ENCODE data around the gene SENP5.
A peak's percentile ranks its signal among the peaks of the same experiment; 100 is the strongest.

Gene SENP5

GRCh38 chr3:196920733-196921132 is 53.0 kb downstream of the SENP5 start:
- Histone ChIP-seq H3K9ac (ENCODE audit: low read depth, low read length) (no peak overlapping the region), H3K4me3 (ENCODE audit: low read length) (no peak overlapping the region), H3K4me1 (ENCODE audit: control insufficient read depth, insufficient read depth, low read length) (no peaks in the 10 kb centered on the region), H3K27me3 (ENCODE audit: control insufficient read depth, insufficient read depth, low read length) (no peaks in the 10 kb centered on the region), H3K9me3 (replicated peaks; ENCODE audit: low read length) (no peaks in the 10 kb centered on the region), H3K4me2 (ENCODE audit: low read length) (no peak overlapping the region), H3K36me3 (ENCODE audit: insufficient read depth, low read length) (peaks cover 14% of the 10 kb centered on the region)

DNA sequence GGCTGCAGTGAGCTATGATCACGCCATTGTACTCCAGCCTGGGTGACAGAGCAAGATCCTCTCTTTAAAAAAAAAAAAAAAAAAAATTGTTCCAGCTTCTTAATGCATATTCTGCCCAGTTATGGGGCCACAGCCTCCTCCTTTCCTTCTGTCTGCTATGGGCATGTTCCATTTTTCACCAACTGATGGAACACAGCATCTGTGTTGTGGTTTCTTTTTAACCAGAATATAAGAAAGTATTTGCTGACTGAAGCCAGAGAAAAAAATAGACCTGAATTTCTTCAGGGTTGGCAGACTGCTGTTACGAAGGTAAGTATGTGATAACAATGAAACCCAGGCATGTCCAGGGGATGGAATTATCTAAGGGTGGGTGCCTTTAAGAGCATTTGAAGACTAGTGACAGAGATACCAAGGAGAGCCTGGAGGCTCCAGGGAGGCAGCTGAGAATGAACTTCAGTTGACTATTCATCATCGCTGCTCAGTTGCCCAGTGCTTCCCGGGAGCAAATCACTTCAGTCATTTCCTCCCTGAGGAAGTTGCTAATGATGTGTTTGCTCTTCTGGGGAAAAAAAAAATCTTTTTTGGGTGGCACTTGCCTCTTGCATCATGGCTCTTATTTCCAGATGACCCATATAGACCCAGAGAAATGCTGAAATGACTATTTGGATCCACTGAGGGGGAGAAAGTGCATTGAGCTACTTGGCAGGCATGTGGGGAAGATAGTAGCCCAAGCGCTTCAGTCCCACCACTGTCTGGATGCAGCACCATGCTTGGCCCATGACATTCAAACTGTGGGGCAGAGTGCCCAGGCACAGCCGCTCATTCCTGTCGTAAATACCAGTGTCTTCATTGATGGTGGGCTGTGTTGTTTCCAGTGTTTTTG is 60.1 kb downstream of the SENP5 start:
- Histone ChIP-seq H3K4me2 (ENCODE audit: low read length) (no peak overlapping the region), H3K27me3 (ENCODE audit: control insufficient read depth, insufficient read depth, low read length) (no peaks in the 10 kb centered on the region), H3K4me3 (ENCODE audit: low read length) (no peak overlapping the region), H3K36me3 (ENCODE audit: insufficient read depth, low read length) (peaks cover 51% of the 10 kb centered on the region), H3K9ac (ENCODE audit: low read depth, low read length) (no peak overlapping the region), H3K4me1 (ENCODE audit: control insufficient read depth, insufficient read depth, low read length) (no peaks in the 10 kb centered on the region), H3K9me3 (replicated peaks; ENCODE audit: low read length) (no peaks in the 10 kb centered on the region)

GRCh38 chr3:196931157-196931556 is 63.4 kb downstream of the SENP5 start:
- Histone ChIP-seq H3K9me3 (replicated peaks; ENCODE audit: low read length) (no peaks in the 10 kb centered on the region), H3K4me2 (ENCODE audit: low read length) (no peak overlapping the region), H3K27me3 (ENCODE audit: control insufficient read depth, insufficient read depth, low read length) (no peaks in the 10 kb centered on the region), H3K4me1 (ENCODE audit: control insufficient read depth, insufficient read depth, low read length) (no peaks in the 10 kb centered on the region), H3K36me3 (ENCODE audit: insufficient read depth, low read length) (peaks cover 67% of the 10 kb centered on the region), H3K4me3 (ENCODE audit: low read length) (no peak overlapping the region), H3K9ac (ENCODE audit: low read depth, low read length) (no peak overlapping the region)

GRCh38 chr3:196931828-196932587 is 64.3 kb downstream of the SENP5 start:
- H3K4me1 ChIP-seq (ENCODE audit: control insufficient read depth, insufficient read depth, low read length) = no peaks in the 10 kb centered on the region
- peaks cover 76% of the 10 kb centered on the region for H3K36me3 ChIP-seq (ENCODE audit: insufficient read depth, low read length)
- no peak overlapping the region for H3K9ac ChIP-seq (ENCODE audit: low read depth, low read length)
- no peak overlapping the region for H3K4me2 ChIP-seq (ENCODE audit: low read length)
- no peaks in the 10 kb centered on the region for H3K27me3 ChIP-seq (ENCODE audit: control insufficient read depth, insufficient read depth, low read length)
- no peaks in the 10 kb centered on the region for H3K9me3 ChIP-seq (replicated peaks; ENCODE audit: low read length)
- H3K4me3 ChIP-seq (ENCODE audit: low read length) = no peak overlapping the region

GRCh38 chr3:196932600-196932999 is 64.9 kb downstream of the SENP5 start:
- Histone ChIP-seq H3K4me2 (ENCODE audit: low read length) (no peak overlapping the region), H3K9ac (ENCODE audit: low read depth, low read length) (no peak overlapping the region), H3K9me3 (replicated peaks; ENCODE audit: low read length) (no peaks in the 10 kb centered on the region), H3K4me3 (ENCODE audit: low read length) (no peak overlapping the region), H3K36me3 (ENCODE audit: insufficient read depth, low read length) (peaks cover 76% of the 10 kb centered on the region), H3K4me1 (ENCODE audit: control insufficient read depth, insufficient read depth, low read length) (no peaks in the 10 kb centered on the region), H3K27me3 (ENCODE audit: control insufficient read depth, insufficient read depth, low read length) (no peaks in the 10 kb centered on the region)

- H3K9me3 ChIP-seq (replicated peaks; ENCODE audit: low read length) = no peaks in the 10 kb centered on the region
- peaks cover 67% of the 10 kb centered on the region for H3K36me3 ChIP-seq (ENCODE audit: insufficient read depth, low read length)
- no peak overlapping the region for H3K4me2 ChIP-seq (ENCODE audit: low read length)
- peaks cover 8% of the 10 kb centered on the region for H3K4me1 ChIP-seq (ENCODE audit: control insufficient read depth, insufficient read depth, low read length)
- no peak overlapping the region for H3K9ac ChIP-seq (ENCODE audit: low read depth, low read length)
- no peak overlapping the region for H3K4me3 ChIP-seq (ENCODE audit: low read length)
- no peaks in the 10 kb centered on the region for H3K27me3 ChIP-seq (ENCODE audit: control insufficient read depth, insufficient read depth, low read length)
Measured at GRCh38 chr3:196936288-196936687, 68.6 kb downstream of the SENP5 start.

DNA sequence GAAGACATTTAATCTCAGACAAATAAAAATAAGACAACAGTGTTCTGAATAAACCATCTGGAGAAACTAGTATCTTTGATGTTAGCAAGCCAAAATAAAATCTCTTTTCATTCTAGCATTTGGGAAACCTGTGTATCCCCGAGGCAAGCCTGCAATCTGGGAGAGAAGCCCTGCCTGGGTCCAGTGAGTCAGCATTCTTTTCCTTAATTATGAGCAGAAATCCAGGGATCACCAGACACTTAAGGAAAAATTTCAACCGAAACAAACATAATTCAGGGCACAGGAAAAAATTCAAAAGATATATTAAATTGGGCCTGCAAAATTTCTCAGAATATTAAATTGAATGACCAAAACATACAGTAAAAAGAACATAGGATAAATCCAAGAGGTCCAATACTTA is 70.4 kb downstream of the SENP5 start:
- no peaks in the 10 kb centered on the region for H3K9me3 ChIP-seq (replicated peaks; ENCODE audit: low read length)
- H3K4me3 ChIP-seq (ENCODE audit: low read length) = no peak overlapping the region
- peaks cover 8% of the 10 kb centered on the region for H3K4me1 ChIP-seq (ENCODE audit: control insufficient read depth, insufficient read depth, low read length)
- no peaks in the 10 kb centered on the region for H3K27me3 ChIP-seq (ENCODE audit: control insufficient read depth, insufficient read depth, low read length)
- H3K36me3 ChIP-seq (ENCODE audit: insufficient read depth, low read length) = peaks cover 60% of the 10 kb centered on the region
- H3K9ac ChIP-seq (ENCODE audit: low read depth, low read length) = no peak overlapping the region
- no peak overlapping the region for H3K4me2 ChIP-seq (ENCODE audit: low read length)

DNA sequence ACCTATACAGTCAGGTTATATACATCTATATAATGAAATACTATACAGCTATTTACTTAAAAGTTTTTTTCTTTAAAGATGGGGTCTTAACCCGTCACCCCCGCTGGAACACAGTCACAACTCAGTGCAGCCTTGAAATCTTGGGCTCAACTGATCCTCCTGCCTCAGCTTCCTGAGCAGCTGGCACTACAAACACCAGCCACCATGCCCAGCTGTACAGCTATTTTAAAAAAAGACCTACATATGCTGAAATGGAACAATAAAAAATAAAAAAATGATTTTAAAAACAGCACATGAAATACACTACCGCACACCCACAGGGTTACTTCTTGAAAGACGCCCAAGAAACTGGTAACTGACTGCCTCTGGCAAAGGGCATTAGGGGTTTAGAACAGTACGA is 70.9 kb downstream of the SENP5 start:
- Histone ChIP-seq H3K27me3 (ENCODE audit: control insufficient read depth, insufficient read depth, low read length) (no peaks in the 10 kb centered on the region), H3K4me3 (ENCODE audit: low read length) (no peak overlapping the region), H3K9ac (ENCODE audit: low read depth, low read length) (no peak overlapping the region), H3K4me1 (ENCODE audit: control insufficient read depth, insufficient read depth, low read length) (peaks cover 13% of the 10 kb centered on the region), H3K36me3 (ENCODE audit: insufficient read depth, low read length) (peaks cover 57% of the 10 kb centered on the region), H3K9me3 (replicated peaks; ENCODE audit: low read length) (no peaks in the 10 kb centered on the region), H3K4me2 (ENCODE audit: low read length) (no peak overlapping the region)

DNA sequence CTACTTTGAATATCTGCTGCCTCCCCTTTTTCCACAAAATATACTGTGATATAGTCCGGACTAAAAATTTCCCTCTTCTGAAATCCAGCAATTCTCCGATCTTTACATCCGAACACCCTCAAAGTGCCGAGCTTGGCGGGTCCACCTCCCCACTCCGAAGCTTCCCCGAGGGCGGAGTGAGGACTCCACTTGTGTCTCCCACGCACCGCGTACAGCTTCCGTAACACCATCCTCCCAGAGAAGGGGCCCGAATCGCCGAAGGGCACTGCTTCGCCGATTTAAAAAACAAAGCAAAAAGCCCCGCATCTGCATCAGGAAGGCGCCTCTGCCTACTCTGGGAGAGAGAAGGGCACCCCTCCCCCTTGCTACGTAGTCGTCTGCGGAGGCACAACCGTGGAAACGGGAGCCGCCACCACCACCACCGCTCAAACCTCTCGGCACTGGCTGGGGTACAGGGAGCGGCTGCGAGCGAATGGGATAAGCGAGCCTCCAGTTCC is 74.1 kb downstream of the SENP5 start:
- Histone ChIP-seq H3K27me3 (ENCODE audit: control insufficient read depth, insufficient read depth, low read length) (no peaks in the 10 kb centered on the region), H3K9ac (ENCODE audit: low read depth, low read length) (peak overlapping the region; percentile 96), H3K36me3 (ENCODE audit: insufficient read depth, low read length) (peaks cover 25% of the 10 kb centered on the region), H3K4me2 (ENCODE audit: low read length) (peak overlapping the region; percentile 77), H3K4me3 (ENCODE audit: low read length) (peak overlapping the region; percentile 82), H3K9me3 (replicated peaks; ENCODE audit: low read length) (no peaks in the 10 kb centered on the region), H3K4me1 (ENCODE audit: control insufficient read depth, insufficient read depth, low read length) (peaks cover 16% of the 10 kb centered on the region)

GRCh38 chr3:196942226-196942914 is 74.7 kb downstream of the SENP5 start, which contains the start of gene NCBP2:
Gene NCBP2, minus strand, starts transcription at chr3:196942528. Its CDS starts 25 bp downstream, at chr3:196942503.
- H3K4me3 ChIP-seq (ENCODE audit: low read length) = peak within 1 kb of the TSS; percentile 82
- H3K9me3 ChIP-seq (replicated peaks; ENCODE audit: low read length) = no peaks in the 10 kb centered on the region
- peaks cover 16% of the 10 kb centered on the region for H3K4me1 ChIP-seq (ENCODE audit: control insufficient read depth, insufficient read depth, low read length)
- H3K9ac ChIP-seq (ENCODE audit: low read depth, low read length) = peak within 1 kb of the TSS; percentile 96
- no peaks in the 10 kb centered on the region for H3K27me3 ChIP-seq (ENCODE audit: control insufficient read depth, insufficient read depth, low read length)
- peaks cover 19% of the 10 kb centered on the region for H3K36me3 ChIP-seq (ENCODE audit: insufficient read depth, low read length)
- H3K4me2 ChIP-seq (ENCODE audit: low read length) = peak within 1 kb of the TSS; percentile 98

GRCh38 chr3:196942915-196943277 is 75.2 kb downstream of the SENP5 start:
- H3K27me3 ChIP-seq (ENCODE audit: control insufficient read depth, insufficient read depth, low read length) = no peaks in the 10 kb centered on the region
- H3K9ac ChIP-seq (ENCODE audit: low read depth, low read length) = peak overlapping the region; percentile 96
- H3K36me3 ChIP-seq (ENCODE audit: insufficient read depth, low read length) = peaks cover 14% of the 10 kb centered on the region
- peaks cover 16% of the 10 kb centered on the region for H3K4me1 ChIP-seq (ENCODE audit: control insufficient read depth, insufficient read depth, low read length)
- no peaks in the 10 kb centered on the region for H3K9me3 ChIP-seq (replicated peaks; ENCODE audit: low read length)
- peak overlapping the region; percentile 98 for H3K4me2 ChIP-seq (ENCODE audit: low read length)
- peak overlapping the region; percentile 82 for H3K4me3 ChIP-seq (ENCODE audit: low read length)

Measured in skeletal muscle satellite cell (primary cell).